IMR-90 (cell line): ENCODE data around the gene PCSK1N. TPM values are rescaled to one million over a fixed set of nuclear protein-coding genes. Genes with fewer than 3 reads are reported as not detected.
"Not testable (repeated sequence)": the region's sequence is repeated elsewhere in the genome, so short reads cannot be mapped to it uniquely, and the experiment has no call there.

Source experiments
- ATAC-seq: fragments of 200-7000 bp; cut with Tn5 transposase; 2 replicates; pipeline ENCODE4 v1.9.1; 2020; ENCODE audit warnings: low read depth, mild to moderate bottlenecking, moderate library complexity
- BruUV-seq: library from RNA; stranded (reverse); fragments of 400-500 nt; replicated peaks from 2 replicates; lab custom pipeline; 2021; lab: Mats Ljungman, UMichigan
- CTCF ChIA-PET: fragments of 300-600 bp; formaldehyde crosslinking; extraction: SDS; loops from one replicate; lab custom pipeline; 2021; ENCODE audit warnings: antibody characterized with exemption; lab: Yijun Ruan, JAX
- POLR2A ChIA-PET: fragments of 300-600 bp; sonication (Branson Sonifier 250); formaldehyde crosslinking; loops from one replicate; lab custom pipeline; 2022; ENCODE audit warnings: antibody characterized with exemption; ENCODE audit not compliant: unreplicated experiment; lab: Charles Lee
- DNase-seq: peaks from one replicate; pipeline ENCODE4 v3.0.0; 2013
- H2AFZ ChIP-seq: replicated peaks from 2 replicates; pipeline ENCODE3; 2013; ENCODE audit warnings: low read length, mild to moderate bottlenecking; ENCODE audit not compliant: poor library complexity
- H2AK5ac ChIP-seq: 2 replicates; pipeline ENCODE4 v1.6.1; 2013; ENCODE audit warnings: low read depth, low read length, inconsistent platforms
- H2AK9ac ChIP-seq: replicated peaks from 2 replicates; pipeline ENCODE3; 2013; ENCODE audit warnings: mild to moderate bottlenecking, low read depth, low read length, moderate library complexity; ENCODE audit not compliant: poor library complexity
- H2BK120ac ChIP-seq: 2 replicates; pipeline ENCODE4 v1.6.1; 2013; ENCODE audit warnings: low read depth, low read length, inconsistent platforms
- H2BK15ac ChIP-seq: 3 replicates; pipeline ENCODE4 v1.6.1; 2013; ENCODE audit warnings: low read depth, low read length, inconsistent platforms
- H2BK20ac ChIP-seq: 2 replicates; pipeline ENCODE4 v1.6.1; 2013; ENCODE audit warnings: low read depth, mild to moderate bottlenecking, inconsistent platforms, low read length, moderate library complexity
- H2BK5ac ChIP-seq: 2 replicates; pipeline ENCODE4 v1.6.1; 2013; ENCODE audit warnings: mild to moderate bottlenecking, low read depth, low read length, inconsistent platforms; ENCODE audit not compliant: poor library complexity, severe bottlenecking
- H3K14ac ChIP-seq: replicated peaks from 2 replicates; pipeline ENCODE4 v1.6.1; 2013; ENCODE audit warnings: low read depth, low read length, inconsistent platforms
- H3K18ac ChIP-seq: 2 replicates; pipeline ENCODE4 v1.6.1; 2013; ENCODE audit warnings: low read depth, low read length, control low read depth
- H3K23ac ChIP-seq: 2 replicates; pipeline ENCODE4 v1.6.1; 2013; ENCODE audit warnings: low read depth, low read length, inconsistent platforms
- H3K27ac ChIP-seq: 2 replicates; pipeline ENCODE4 v1.5.1; 2013; ENCODE audit warnings: mild to moderate bottlenecking, control low read depth, low read length; ENCODE audit not compliant: insufficient read depth
- H3K27me3 ChIP-seq: 2 replicates; pipeline ENCODE4 v1.6.1; 2013; ENCODE audit warnings: low read length; ENCODE audit not compliant: control insufficient read depth, insufficient read depth
- H3K36me3 ChIP-seq: 2 replicates; pipeline ENCODE4 v1.6.1; 2013; ENCODE audit warnings: low read length, mixed read lengths; ENCODE audit not compliant: control insufficient read depth, insufficient read depth
- H3K4ac ChIP-seq: 2 replicates; pipeline ENCODE4 v1.6.1; 2013; ENCODE audit warnings: low read depth, low read length, inconsistent platforms
- H3K4me1 ChIP-seq: 2 replicates; pipeline ENCODE4 v1.6.1; 2013; ENCODE audit warnings: low read length, mixed read lengths; ENCODE audit not compliant: control insufficient read depth, insufficient read depth
- H3K4me2 ChIP-seq: 2 replicates; pipeline ENCODE4 v1.6.1; 2013; ENCODE audit warnings: low read depth, mild to moderate bottlenecking, control low read depth, low read length, moderate library complexity
- H3K4me3 ChIP-seq: 2 replicates; pipeline ENCODE4 v1.5.1; 2013; ENCODE audit warnings: low read depth, mild to moderate bottlenecking, control low read depth, low read length, moderate library complexity; ENCODE audit not compliant: insufficient read depth
- H3K56ac ChIP-seq: 2 replicates; pipeline ENCODE4 v1.6.1; 2013; ENCODE audit warnings: low read length, inconsistent platforms; ENCODE audit not compliant: insufficient read depth; ENCODE audit errors: extremely low read depth
- H3K79me1 ChIP-seq, 2 experiments: 2 replicates each; pipeline ENCODE4 v1.6.1; 2013; ENCODE audit warnings: low read length in 2 of 2, inconsistent platforms in 1 of 2, low read depth in 1 of 2
- H3K9ac ChIP-seq: 2 replicates; pipeline ENCODE4 v1.6.1; 2013; ENCODE audit warnings: low read depth, low read length, control low read depth
- H3K9me1 ChIP-seq: 2 replicates; pipeline ENCODE4 v1.6.1; 2013; ENCODE audit warnings: low read length, inconsistent platforms; ENCODE audit not compliant: insufficient read depth
- H3K9me3 ChIP-seq: 2 replicates; pipeline ENCODE4 v1.6.1; 2013; ENCODE audit warnings: low read length; ENCODE audit not compliant: control insufficient read depth, insufficient read depth
- H4K20me1 ChIP-seq: 2 replicates; pipeline ENCODE4 v1.6.1; 2013; ENCODE audit warnings: low read length, inconsistent platforms; ENCODE audit not compliant: insufficient read depth
- H4K5ac ChIP-seq: 2 replicates; pipeline ENCODE4 v1.6.1; 2013; ENCODE audit warnings: mild to moderate bottlenecking, low read depth, low read length, control low read depth
- H4K8ac ChIP-seq, 2 experiments: 2 replicates each; pipeline ENCODE4 v1.6.1; 2013; ENCODE audit warnings: low read depth in 2 of 2, low read length in 2 of 2, control low read depth in 1 of 2, inconsistent platforms in 1 of 2
- H4K91ac ChIP-seq: 2 replicates; pipeline ENCODE4 v1.6.1; 2013; ENCODE audit warnings: low read depth, low read length, inconsistent platforms; ENCODE audit not compliant: insufficient read depth
- dilution Hi-C: fragments of 300-500 bp; cut with HindIII; formaldehyde crosslinking; loops from one replicate; pipeline ENCODE4 v1.14.3; 2018; ENCODE audit warnings: low sequenced_read_pairs; ENCODE audit not compliant: unreplicated experiment
- in situ Hi-C: fragments of 300-500 bp; cut with MboI; formaldehyde crosslinking; loops from 3 replicates; pipeline ENCODE4 v1.14.3; 2019; ENCODE audit warnings: low sequenced_read_pairs, inconsistent platforms, mixed read lengths
- intact Hi-C: fragments of 100-400 bp; cut with micrococcal nuclease; formaldehyde crosslinking; loops from 2 replicates; pipeline ENCODE4 v1.10.0; 2022
- polyA plus RNA-seq, 3 experiments: library from polyadenylated mRNA; depleted of rRNA; stranded (reverse); fragments of >200 nt; gene quantifications; 2 replicates each; pipeline ENCODE4 v1.2.3, GENCODE V29; 2012; ENCODE audit warnings: low replicate concordance in 1 of 3
- total RNA-seq: library from RNA; depleted of rRNA; stranded (reverse); fragments of >200 nt; gene quantifications from 2 replicates; pipeline ENCODE4 v1.2.3, GENCODE V29; 2012

The PCSK1N gene
- total and polyA plus RNA-seq, 2 of the 4 experiments (the other 2 are of a cell fraction), result 0.12 TPM; not detected in 1

DNA sequence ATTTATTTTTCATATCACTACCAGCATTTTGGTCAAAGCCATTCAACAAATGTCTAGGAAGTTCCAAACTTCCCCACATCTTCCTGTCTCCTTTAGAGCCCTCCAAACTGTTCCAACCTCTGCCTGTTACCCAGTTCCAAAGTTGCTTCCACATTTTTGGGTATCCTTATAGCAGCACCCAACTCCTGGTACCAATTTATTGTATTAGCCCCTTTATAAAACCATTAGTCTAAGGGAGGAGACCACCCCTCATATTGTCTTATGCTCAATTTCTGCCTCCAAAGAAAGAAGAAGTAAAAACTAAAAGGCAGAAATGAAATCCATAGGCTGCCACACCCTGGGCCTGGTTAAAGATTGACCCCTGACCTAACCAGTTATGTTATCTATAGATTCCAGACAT lies 18.1 kb upstream of the PCSK1N start:
- H2BK20ac ChIP-seq, ATAC-seq, H3K4me2 ChIP-seq, H3K27me3 ChIP-seq, H2AK5ac ChIP-seq, H3K36me3 ChIP-seq, in situ Hi-C loops, H2AK9ac ChIP-seq, H3K9ac ChIP-seq, H3K56ac ChIP-seq, BruUV-seq, H3K4me3 ChIP-seq, H3K18ac ChIP-seq, H3K4ac ChIP-seq, H4K91ac ChIP-seq, DNase-seq, H2BK15ac ChIP-seq, H4K5ac ChIP-seq, H3K79me1 ChIP-seq, H3K4me1 ChIP-seq, H3K14ac ChIP-seq, POLR2A ChIA-PET, intact Hi-C loops, H4K20me1 ChIP-seq, H2AFZ ChIP-seq, H4K8ac ChIP-seq, CTCF ChIA-PET, H3K9me3 ChIP-seq, H3K23ac ChIP-seq, H2BK120ac ChIP-seq, H2BK5ac ChIP-seq, H3K9me1 ChIP-seq, H3K27ac ChIP-seq, dilution Hi-C loops: not testable (repeated sequence)
